NCI-H2196 treated with DMSO at 0.1 percent for 48 hours (cell line): Measurements from ENCODE around the gene LSM4.
"Not testable (repeated sequence)": the region's sequence is repeated elsewhere in the genome, so short reads cannot be mapped to it uniquely, and the experiment has no call there.

Source experiments
- DNase-seq: peaks from one replicate; lab custom pipeline; 2025; ENCODE audit not compliant: unreplicated experiment; lab: John Stamatoyannopoulos, UW

Gene LSM4

DNA sequence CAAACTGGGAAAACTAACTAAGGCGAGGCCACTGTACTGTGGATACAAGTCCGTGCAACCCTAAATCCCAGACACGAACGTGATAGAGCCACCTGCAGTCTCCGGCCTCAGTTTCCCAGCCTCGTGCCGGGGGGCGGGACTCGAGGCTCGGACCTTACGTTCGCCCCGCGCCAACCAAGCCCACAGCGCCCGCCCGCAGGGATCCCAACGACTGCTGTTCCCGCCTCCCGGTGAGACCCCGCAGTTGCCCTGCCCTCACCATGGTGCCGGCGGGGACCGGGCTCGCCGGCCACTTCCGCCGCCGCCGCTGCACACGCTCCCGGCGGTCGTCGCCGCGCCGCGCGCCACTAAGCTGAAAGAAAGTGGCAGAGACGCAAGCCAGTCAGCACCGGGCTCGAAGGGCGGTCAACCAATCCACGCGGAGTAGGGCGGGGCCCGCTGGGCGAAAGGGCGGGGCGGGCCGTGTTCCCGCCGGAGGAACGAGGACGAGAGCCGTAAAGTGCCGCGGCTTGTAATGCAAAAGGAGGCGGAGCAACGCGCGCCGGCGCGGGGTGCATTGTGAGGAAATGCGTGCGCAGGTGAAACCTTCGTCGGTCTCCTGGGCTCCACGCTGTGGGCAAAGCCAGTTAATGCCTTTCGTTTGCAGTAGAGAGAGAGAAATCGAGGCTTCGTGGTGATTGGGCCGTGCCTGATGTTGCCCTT, at the start of gene LSM4:
Gene LSM4 (minus strand): TSS at position 318 of the 702 bp plus-strand sequence. CDS start 56 bp downstream, at position 262.
- DNase-seq: peak; percentile 97

- DNase-seq: no peak
These were observed 45.8 kb upstream of the LSM4 start for GRCh38 chr19:18368504-18369222.

GRCh38 chr19:18366021-18366435, 43.2 kb upstream of the LSM4 start:
- no peak for DNase-seq

DNA sequence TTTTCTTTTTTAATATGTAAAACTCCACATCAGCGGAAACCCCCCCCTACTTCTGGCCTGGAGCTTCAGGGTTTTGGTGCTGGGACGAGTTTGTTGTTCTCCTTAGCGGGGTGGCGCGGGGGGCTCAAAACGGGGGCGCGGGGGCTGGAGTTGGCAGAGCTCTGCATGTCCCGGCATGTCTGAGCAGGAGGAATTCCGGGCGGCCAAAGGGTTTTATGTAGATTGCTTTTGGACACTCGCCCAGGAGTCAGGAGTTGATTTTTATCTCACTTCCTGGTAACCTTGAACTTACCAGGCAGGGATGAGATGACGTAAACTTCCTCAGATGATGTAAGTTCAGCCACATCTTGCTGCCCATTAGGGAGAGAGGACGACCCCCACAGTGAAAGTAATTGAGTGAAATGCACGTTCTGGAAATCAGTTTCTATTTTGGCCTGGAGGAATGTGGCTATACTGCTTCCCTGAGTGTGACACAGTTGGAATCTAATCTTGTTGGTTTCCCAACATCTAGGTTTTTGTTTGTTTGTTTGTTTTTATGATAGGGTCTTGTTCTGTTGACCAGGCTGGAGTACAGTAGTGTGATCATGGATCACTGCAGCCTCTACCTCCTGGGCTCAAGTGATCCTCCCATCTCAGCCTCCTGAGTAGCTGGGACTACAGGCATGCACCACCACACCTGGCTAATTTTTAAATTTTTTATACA, 42.1 kb upstream of the LSM4 start:
- DNase-seq: peak; percentile 94

GRCh38 chr19:18364277-18364825, 41.5 kb upstream of the LSM4 start:
- not testable (repeated sequence) for DNase-seq

- DNase-seq: no peak
These were observed 40.9 kb upstream of the LSM4 start for GRCh38 chr19:18363787-18364186.

DNA sequence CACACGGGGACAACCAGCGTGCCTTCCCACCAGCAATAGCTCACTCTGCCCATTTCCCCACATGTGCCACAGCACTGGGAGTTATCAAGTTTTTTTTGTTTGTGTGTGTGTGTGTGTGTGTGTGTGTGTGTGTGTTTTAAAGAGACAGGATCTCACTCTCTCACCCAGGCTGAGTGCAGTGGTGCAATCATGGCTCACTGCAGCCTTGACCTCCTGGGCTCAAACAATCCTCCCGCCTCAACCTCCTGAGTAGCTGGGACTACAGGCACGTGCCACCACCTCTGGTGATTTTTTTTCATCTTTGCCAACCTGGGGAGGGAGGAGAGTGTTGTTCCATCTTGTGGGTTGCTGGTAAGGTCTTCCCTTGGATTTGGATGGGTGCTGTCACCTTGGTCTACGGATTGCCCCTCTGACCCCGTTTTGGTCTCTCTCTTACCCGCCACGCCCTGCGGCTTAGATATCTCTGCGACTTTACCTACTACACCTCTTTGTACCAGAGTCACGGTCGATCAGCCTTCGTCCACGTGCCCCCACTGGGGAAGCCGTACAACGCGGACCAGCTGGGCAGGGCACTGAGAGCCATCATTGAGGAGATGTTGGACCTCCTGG, 40.2 kb upstream of the LSM4 start:
- DNase-seq: no peak

DNA sequence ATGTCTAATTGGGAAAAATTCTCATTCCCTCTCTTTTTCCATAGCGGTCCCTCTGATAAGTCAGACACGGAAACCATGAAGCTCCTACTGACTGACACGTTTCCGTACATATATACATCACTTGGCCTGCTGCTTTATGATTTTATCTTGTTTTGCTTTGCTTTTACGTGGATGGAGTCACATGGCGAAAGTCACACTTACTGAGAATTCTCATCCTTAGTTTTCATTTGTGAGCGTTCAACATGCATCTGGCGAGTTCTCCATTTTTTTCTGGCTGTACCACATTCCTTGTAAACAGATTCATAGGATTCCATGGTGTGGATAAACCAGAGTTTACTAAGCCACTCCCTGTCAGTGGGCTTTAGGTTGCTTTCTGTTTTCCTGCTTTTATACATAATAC, 38.8 kb upstream of the LSM4 start:
- DNase-seq: no peak

- DNase-seq: no peak
These were observed 34.2 kb upstream of the LSM4 start for GRCh38 chr19:18357041-18357440.

GRCh38 chr19:18354743-18355142, 31.9 kb upstream of the LSM4 start:
- DNase-seq: not testable (repeated sequence)

GRCh38 chr19:18353378-18354005, 30.6 kb upstream of the LSM4 start:
- DNase-seq: no peak

DNA sequence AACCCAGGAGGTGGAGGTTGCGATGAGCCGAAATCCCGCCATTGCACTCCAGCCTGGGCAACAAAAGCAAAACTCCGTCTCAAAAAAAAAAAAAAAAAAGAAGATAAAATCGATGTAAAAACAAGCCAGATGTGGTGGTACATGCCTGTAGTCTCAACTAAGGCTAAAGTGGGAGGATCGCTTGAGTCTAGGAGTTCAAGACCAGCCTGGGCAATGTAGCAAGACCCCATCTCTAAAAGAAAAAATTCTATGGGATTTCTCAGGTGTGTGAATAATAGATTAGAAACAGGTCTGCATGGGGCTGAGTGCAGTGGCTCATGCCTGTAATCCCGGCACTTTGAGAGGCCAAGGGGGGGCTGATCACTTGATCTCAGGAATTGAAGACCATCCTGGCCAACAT, 28.7 kb upstream of the LSM4 start:
- DNase-seq: no peak

- no peak for DNase-seq
These were observed 27.6 kb upstream of the LSM4 start for GRCh38 chr19:18350490-18350889.

DNA sequence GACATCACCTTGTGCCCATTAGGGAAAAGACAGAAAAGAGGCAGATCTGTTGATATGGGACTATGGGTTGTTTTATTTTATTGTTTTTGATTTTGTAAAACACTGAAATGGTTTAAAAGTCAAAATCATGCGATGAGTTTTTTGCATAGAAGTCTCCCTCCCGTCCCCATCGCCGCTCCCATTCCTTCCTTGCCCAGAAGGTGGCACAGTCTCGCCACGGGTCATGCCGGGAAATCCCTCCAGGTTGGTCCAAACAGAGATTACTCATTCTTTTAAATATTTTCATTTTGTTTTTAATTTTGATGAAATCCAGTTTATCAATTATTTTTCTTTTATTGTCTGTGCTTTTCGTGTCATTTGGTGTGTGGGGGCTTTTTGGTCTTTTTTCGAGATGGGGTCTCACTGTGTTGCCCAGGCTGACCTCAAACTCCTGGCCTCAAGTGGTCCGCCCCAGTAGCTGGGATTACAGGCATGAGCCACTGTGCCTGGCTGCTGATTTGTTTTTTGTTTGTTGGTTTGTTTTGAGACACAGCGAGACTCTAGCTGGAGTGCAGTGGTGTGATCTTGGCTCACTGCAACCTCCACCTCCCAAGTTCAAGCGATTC, 26.8 kb upstream of the LSM4 start:
- peak; percentile 17 for DNase-seq

DNA sequence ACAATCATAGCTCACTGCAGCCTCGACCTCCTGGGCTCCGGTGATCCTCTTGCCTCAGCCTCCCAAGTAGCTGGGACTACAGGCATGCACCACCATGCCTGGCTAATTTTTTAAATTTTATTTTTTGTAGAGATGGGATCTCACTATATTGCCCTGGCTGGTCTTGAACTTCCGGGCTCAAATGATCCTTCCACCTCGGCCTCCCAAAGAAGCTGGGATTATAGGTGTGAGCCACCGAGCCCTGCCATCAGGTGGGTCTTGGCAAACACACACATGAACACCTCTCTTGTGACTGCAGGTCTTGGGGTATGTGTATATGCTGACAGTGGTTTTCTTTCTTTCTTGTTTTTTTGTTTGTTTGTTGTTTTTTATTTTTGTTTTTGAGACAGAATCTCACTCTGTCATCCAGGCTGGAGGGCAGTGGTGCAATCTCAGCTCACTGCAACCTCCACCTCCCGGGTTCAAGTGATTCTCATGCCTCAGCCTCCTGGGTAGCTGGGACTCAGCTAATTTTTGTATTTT, 26.0 kb upstream of the LSM4 start:
- DNase-seq: not testable (repeated sequence)

DNA sequence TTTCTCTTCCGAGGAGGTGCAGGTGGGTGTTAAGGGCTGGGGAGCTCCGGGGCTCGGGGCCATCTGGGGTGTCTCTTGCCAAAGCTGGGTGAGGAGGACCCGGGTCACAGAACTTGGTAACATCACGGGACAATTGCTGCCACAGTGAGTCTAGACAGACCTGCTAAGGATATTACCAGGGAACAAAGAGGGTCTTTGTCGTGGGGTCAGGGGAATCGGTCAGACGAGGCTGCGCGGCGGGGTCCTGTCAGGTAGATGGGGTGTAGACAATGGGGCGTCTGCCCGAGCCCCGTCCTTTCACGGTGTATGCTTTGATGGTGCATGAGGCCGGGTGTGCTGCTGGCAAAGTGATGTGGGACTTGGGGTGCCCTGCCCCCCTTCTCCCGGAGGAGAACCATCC, 25.3 kb upstream of the LSM4 start:
- no peak for DNase-seq

DNA sequence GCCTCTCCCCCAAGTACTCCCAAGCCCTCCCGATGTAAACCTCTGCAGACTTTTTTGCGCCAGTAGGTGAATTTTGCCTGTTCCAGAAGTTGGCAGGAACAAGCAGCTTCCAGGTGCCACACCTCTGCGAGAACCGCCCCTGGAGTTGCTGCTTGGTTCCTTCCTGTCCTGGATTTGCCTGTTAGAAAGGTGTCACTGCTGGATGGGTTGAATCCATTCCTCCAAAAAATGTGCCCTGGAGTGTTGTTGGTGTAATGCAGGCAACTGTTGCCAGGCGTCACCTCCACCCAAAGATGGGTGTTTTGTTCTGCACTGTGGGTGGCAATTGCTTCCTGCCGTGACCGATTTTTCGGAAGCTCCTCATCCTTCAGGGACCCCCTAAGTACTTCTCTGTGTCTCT, 23.2 kb upstream of the LSM4 start:
- DNase-seq: no peak

GRCh38 chr19:18345296-18345695, 22.4 kb upstream of the LSM4 start:
- no peak for DNase-seq

DNA sequence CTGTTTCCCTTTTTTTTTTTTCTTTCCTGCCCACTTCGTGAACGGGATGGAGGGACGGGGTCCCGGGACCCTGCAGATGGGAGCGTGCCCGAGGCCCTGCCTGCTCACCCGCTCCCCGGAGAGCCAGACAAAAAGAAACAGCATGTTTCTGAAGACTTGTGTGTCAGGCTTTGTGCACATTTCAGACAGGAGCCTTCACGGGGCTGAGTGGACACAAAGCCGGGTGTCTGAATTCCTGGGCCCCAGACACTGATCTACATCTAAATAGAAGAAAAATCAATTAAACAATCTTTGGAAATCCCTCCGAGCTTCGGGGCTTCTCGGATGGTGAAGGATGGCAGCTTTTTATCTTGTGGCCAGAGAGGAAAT, 21.7 kb upstream of the LSM4 start:
- no peak for DNase-seq

GRCh38 chr19:18342090-18342632, 19.3 kb upstream of the LSM4 start:
- DNase-seq: no peak
